NT2/D1 (cell line): ENCODE data around the gene CDK2.
A peak's percentile ranks its signal among the peaks of the same experiment; 100 is the strongest.
"Not testable (repeated sequence)": the region's sequence is repeated elsewhere in the genome, so short reads cannot be mapped to it uniquely, and the experiment has no call there.

Source experiments
- DNase-seq: peaks from one replicate; pipeline ENCODE4 v3.0.0-alpha.2; 2011; ENCODE audit warnings: low read depth, low spot score
- H3K27me3 ChIP-seq: 2 replicates; pipeline ENCODE4 v1.6.0; 2011; ENCODE audit warnings: mild to moderate bottlenecking; ENCODE audit not compliant: insufficient read length, insufficient read depth
- H3K36me3 ChIP-seq: 2 replicates; pipeline ENCODE4 v1.6.1; 2011; ENCODE audit warnings: mild to moderate bottlenecking, low read length, mixed read lengths; ENCODE audit not compliant: insufficient read depth, insufficient read length
- H3K4me1 ChIP-seq: 2 replicates; pipeline ENCODE4 v1.5.1; 2011; ENCODE audit not compliant: insufficient read depth, insufficient read length
- H3K4me3 ChIP-seq: 2 replicates; pipeline ENCODE4 v1.5.1; 2011; ENCODE audit warnings: low read depth; ENCODE audit not compliant: insufficient read length
- H3K9ac ChIP-seq: 2 replicates; pipeline ENCODE4 v1.6.0; 2011; ENCODE audit warnings: low read depth; ENCODE audit not compliant: insufficient read length
- H3K9me3 ChIP-seq: 2 replicates; pipeline ENCODE4 v1.5.1; 2011; ENCODE audit warnings: mild to moderate bottlenecking, low read length; ENCODE audit not compliant: insufficient read depth
- SUZ12 ChIP-seq: IDR thresholded peaks from 2 replicates; pipeline ENCODE4 v1.6.1; 2011; ENCODE audit not compliant: insufficient read length, insufficient read depth; ENCODE audit errors: extremely low read depth
- YY1 ChIP-seq: IDR thresholded peaks from 2 replicates; pipeline ENCODE4 v1.6.1; 2011; ENCODE audit not compliant: insufficient read length, insufficient read depth
- ZNF274 ChIP-seq: IDR thresholded peaks from 2 replicates; pipeline ENCODE4 v1.6.1; 2011; ENCODE audit warnings: mild to moderate bottlenecking, low read depth, low read length

The CDK2 gene

DNA sequence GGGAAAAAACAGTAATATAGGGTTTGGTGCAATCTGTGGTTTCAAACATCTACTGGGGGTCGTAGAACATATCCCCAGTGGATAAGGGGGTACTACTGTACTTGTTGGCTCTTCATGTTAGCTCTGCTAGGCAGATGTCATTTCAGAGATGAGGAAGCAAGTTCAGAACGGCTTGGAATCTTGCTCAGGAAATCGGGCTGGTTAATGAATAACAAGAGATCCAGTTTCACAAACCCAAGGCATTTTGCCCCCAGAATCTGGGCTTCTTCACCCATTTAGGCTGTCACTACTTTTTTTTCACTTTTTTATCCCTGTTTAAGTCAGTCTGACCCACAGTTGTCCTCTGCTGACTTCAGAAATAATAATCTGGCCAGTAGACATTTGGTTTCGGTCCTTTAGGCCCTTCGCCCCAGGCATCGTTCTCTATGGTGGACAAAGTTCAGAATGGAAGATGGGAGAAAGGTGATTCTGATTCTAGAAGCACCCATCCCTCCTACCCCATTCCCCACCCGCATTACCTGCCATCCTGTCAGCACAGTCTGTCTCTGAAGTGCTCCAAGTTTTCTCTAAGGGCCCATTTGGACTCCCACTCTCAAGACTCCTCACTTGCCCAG lies 35.0 kb downstream of the CDK2 start:
- H3K36me3 ChIP-seq, result peaks cover 28% of the 10 kb centered on the region
- peaks cover 3% of the 10 kb centered on the region for H3K4me1 ChIP-seq
- H3K9ac ChIP-seq, result no peak overlapping the region
- DNase-seq, result no peak
- no peak overlapping the region for H3K4me3 ChIP-seq
- TF ChIP-seq ZNF274 (no peak), YY1 (no peak), SUZ12 (no peak)
- no peaks in the 10 kb centered on the region for H3K27me3 ChIP-seq
- H3K9me3 ChIP-seq, result no peaks in the 10 kb centered on the region; the same call in 1 of the 2 replicates

DNA sequence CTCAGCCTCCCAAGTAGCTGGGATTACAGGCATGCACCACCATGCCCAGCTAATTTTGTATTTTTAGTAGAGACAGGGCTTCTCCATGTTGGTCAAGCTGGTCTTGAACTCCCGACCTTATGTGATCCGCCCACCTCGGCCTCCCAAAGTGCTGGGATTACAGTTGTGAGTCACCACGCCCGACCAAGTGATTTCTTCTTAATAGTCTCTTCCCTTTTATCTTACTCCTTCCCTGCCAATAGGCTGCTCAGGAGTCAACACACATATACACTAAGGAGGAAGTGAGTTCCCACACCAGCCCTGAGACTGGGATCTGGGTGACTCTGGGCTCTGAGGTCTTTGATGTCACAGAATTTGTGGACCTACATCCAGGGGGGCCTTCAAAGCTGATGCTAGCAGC lies 36.7 kb downstream of the CDK2 start:
- not testable (repeated sequence) for H3K4me3 ChIP-seq, DNase-seq, H3K27me3 ChIP-seq, H3K9ac ChIP-seq, H3K9me3 ChIP-seq, H3K4me1 ChIP-seq
- H3K36me3 ChIP-seq, result peaks cover 28% of the 10 kb centered on the region

- H3K9ac ChIP-seq, result no peak overlapping the region
- no peaks in the 10 kb centered on the region for H3K27me3 ChIP-seq
- peaks cover 28% of the 10 kb centered on the region for H3K36me3 ChIP-seq
- no peak for TF ChIP-seq YY1
- H3K4me3 ChIP-seq, result no peak overlapping the region
- no peaks in the 10 kb centered on the region for H3K4me1 ChIP-seq
- H3K9me3 ChIP-seq, result no peaks in the 10 kb centered on the region; the same call in 1 of the 2 replicates
- no peak for DNase-seq
Measured at GRCh38 chr12:56004211-56004610, 37.6 kb downstream of the CDK2 start.

GRCh38 chr12:56007564-56008559 lies 41.2 kb downstream of the CDK2 start:
- peak overlapping the region; percentile 72 for H3K4me3 ChIP-seq
- no peak for DNase-seq
- H3K36me3 ChIP-seq, result peaks cover 16% of the 10 kb centered on the region
- peak overlapping the region; percentile 89 for H3K9ac ChIP-seq
- H3K9me3 ChIP-seq, result no peaks in the 10 kb centered on the region
- TF ChIP-seq YY1 (no peak), SUZ12 (no peak), ZNF274 (no peak)
- no peaks in the 10 kb centered on the region for H3K27me3 ChIP-seq
- no peaks in the 10 kb centered on the region for H3K4me1 ChIP-seq

GRCh38 chr12:56010111-56010570 lies 43.5 kb downstream of the CDK2 start:
- Histone ChIP-seq H3K36me3 (no peaks in the 10 kb centered on the region), H3K4me1 (no peaks in the 10 kb centered on the region), H3K9ac (no peak overlapping the region), H3K27me3 (no peaks in the 10 kb centered on the region), H3K9me3 (no peaks in the 10 kb centered on the region), H3K4me3 (no peak overlapping the region)
- no peak for TF ChIP-seq SUZ12
- no peak for TF ChIP-seq ZNF274
- TF ChIP-seq YY1, result no peak
- DNase-seq, result no peak

DNA sequence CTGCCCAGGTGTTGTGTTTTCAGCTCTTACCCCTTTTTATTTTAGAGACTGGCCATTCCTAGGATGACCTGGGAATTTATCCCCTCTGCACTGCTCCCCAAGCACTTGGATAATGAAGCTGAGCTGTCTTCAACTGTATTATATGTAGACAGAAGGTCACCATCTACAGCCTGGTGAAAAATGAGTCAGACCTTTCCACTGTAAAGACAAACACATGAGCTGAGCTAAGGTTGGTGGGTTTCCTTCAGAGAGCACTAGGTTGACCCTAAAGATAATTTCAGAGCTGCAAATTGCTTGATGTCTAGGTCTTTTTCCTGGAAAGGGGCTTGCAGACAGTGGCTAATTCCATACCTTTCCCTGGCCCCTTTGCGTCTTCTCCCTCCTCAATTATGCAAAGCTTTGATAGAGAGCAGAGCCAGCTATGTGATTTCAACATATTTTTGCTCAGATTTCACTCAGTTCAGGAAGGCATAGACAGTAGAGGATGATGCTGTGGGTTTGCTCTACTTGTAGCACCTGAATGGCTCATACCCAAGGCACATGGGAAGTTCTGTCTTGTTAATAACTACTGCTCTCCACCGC lies 45.0 kb downstream of the CDK2 start:
- Histone ChIP-seq H3K4me3 (no peak overlapping the region), H3K36me3 (no peaks in the 10 kb centered on the region), H3K4me1 (no peaks in the 10 kb centered on the region), H3K9ac (no peak overlapping the region), H3K27me3 (no peaks in the 10 kb centered on the region), H3K9me3 (no peaks in the 10 kb centered on the region)
- no peak for TF ChIP-seq YY1
- TF ChIP-seq ZNF274, result no peak
- no peak for TF ChIP-seq SUZ12
- DNase-seq, result no peak

- DNase-seq, result no peak
- Histone ChIP-seq H3K27me3 (no peaks in the 10 kb centered on the region), H3K9me3 (no peaks in the 10 kb centered on the region), H3K4me1 (no peaks in the 10 kb centered on the region), H3K4me3 (no peak overlapping the region), H3K9ac (no peak overlapping the region), H3K36me3 (no peaks in the 10 kb centered on the region)
- TF ChIP-seq ZNF274 (no peak), YY1 (no peak)
Measured at GRCh38 chr12:56013482-56013881, 46.9 kb downstream of the CDK2 start.
